Nephron (organoid): ENCODE results near the gene TEX26.

Source experiments
- H3K27ac Mint-ChIP-seq, 3 experiments: 2 replicates each; pipeline ENCODE4 v1.8.0; 2020; ENCODE audit warnings: mixed read lengths in 3 of 3, mild to moderate bottlenecking in 2 of 3, moderate library complexity in 1 of 3
- H3K27me3 Mint-ChIP-seq: 2 replicates; pipeline ENCODE4 v1.8.0; 2021; ENCODE audit warnings: low read depth, mild to moderate bottlenecking, moderate library complexity, mixed read lengths
- H3K36me3 Mint-ChIP-seq: 2 replicates; pipeline ENCODE4 v1.8.0; 2020; ENCODE audit warnings: low read depth, mixed read lengths
- H3K4me1 Mint-ChIP-seq: 2 replicates; pipeline ENCODE4 v1.8.0; 2020; ENCODE audit warnings: mixed read lengths
- H3K4me3 Mint-ChIP-seq, 3 experiments: 2 replicates each; pipeline ENCODE4 v1.8.0; 2020; ENCODE audit warnings: mild to moderate bottlenecking in 3 of 3, mixed read lengths in 3 of 3, moderate library complexity in 2 of 3
- H3K9me3 Mint-ChIP-seq: 2 replicates; pipeline ENCODE4 v1.8.0; 2020; ENCODE audit warnings: mixed read lengths
- TF ChIP-seq, protein P1 (sequence below), 3 experiments: fragments of 200-600 bp; sonication (generic); IDR thresholded peaks; one replicate each; pipeline ENCODE4 v1.5.0; 2021; ENCODE audit warnings: antibody characterized with exemption in 3 of 3; ENCODE audit not compliant: unreplicated experiment in 3 of 3

TEX26 gene

DNA sequence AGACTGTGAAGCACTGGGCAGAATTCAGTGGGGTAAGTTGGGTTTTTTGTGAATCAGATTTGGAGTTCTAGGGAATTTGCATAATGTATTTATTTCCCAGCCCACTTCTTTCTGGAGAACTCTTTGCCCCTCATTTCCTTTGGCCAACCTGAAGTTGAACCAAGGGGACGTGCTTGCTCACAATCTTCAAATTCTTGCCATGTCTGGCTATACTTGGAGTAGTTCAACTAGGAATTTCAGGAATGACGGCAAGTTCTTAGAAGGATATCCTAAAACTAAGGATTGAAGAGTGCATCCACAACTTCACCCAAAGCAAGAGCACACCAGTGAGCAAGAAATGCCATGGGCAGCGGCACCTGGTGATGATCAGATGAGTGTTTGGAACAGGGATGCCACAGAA, 88.5 kb downstream of the TEX26 start:
- H3K4me1 Mint-ChIP-seq: no peaks in the 10 kb centered on the region

GRCh38 chr13:31022288-31022895, 89.9 kb downstream of the TEX26 start:
- no peaks in the 10 kb centered on the region for H3K9me3 Mint-ChIP-seq
- no peaks in the 10 kb centered on the region for H3K4me1 Mint-ChIP-seq
- TF ChIP-seq, protein P1, sequence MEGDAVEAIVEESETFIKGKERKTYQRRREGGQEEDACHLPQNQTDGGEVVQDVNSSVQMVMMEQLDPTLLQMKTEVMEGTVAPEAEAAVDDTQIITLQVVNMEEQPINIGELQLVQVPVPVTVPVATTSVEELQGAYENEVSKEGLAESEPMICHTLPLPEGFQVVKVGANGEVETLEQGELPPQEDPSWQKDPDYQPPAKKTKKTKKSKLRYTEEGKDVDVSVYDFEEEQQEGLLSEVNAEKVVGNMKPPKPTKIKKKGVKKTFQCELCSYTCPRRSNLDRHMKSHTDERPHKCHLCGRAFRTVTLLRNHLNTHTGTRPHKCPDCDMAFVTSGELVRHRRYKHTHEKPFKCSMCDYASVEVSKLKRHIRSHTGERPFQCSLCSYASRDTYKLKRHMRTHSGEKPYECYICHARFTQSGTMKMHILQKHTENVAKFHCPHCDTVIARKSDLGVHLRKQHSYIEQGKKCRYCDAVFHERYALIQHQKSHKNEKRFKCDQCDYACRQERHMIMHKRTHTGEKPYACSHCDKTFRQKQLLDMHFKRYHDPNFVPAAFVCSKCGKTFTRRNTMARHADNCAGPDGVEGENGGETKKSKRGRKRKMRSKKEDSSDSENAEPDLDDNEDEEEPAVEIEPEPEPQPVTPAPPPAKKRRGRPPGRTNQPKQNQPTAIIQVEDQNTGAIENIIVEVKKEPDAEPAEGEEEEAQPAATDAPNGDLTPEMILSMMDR (IDR thresholded peaks at IDR 0.05; ENCODE audit: unreplicated experiment in 3 of 3): no peak
- no peak overlapping the region for H3K4me3 Mint-ChIP-seq
- no peak overlapping the region for H3K27ac Mint-ChIP-seq
- H3K36me3 Mint-ChIP-seq: no peaks in the 10 kb centered on the region
- peaks cover 8% of the 10 kb centered on the region for H3K27me3 Mint-ChIP-seq

More for the DNA sequence above, 88.5 kb downstream of the TEX26 start:
- Mint-ChIP-seq H3K27ac (peak overlapping the region in 1 of 3 experiments; percentile 69), H3K4me3 (no peak overlapping the region), H3K27me3 (peaks cover 8% of the 10 kb centered on the region), H3K36me3 (no peaks in the 10 kb centered on the region), H3K9me3 (no peaks in the 10 kb centered on the region)
- TF ChIP-seq, protein P1 (IDR thresholded peaks at IDR 0.05; ENCODE audit: unreplicated experiment in 3 of 3): no peak

DNA sequence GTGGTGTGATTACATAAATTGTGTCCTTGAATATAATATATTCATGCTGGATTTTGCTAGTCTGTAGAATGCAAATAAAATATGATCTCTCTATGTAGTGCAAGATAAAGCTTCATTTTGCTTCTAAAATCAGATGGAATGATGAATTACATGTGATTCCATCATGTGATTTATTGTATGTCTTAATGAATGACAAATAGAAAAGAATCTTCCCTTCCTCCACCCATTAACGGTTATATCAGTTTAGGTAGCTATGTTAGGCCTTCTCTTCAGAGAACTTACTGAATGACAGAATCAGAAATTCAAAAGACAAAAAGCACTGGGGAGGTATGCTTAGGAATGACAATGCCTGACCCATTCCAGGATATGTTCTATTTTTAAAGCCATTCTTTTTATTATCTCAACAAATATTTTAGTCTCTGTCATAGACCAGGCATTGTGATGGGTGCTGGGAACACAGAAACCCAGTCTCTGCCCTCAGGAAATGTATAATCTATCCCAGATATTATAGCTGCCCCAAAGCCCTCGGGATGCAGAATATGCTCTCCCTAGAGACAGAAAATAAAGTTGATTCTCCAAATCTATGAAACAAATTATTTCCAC, 90.6 kb downstream of the TEX26 start:
- H3K36me3 Mint-ChIP-seq: no peaks in the 10 kb centered on the region
- H3K27me3 Mint-ChIP-seq: peaks cover 8% of the 10 kb centered on the region

More for the DNA sequence above, 90.6 kb downstream of the TEX26 start:
- Mint-ChIP-seq H3K4me3 (no peak overlapping the region), H3K9me3 (no peaks in the 10 kb centered on the region), H3K4me1 (no peaks in the 10 kb centered on the region), H3K27ac (no peak overlapping the region)
- TF ChIP-seq, protein P1 (IDR thresholded peaks at IDR 0.05; ENCODE audit: unreplicated experiment in 3 of 3): no peak
